GM12891 (cell line): Measurements from ENCODE around the gene UNC79.

Source experiments
- POLR2A ChIP-seq: IDR thresholded peaks from 2 replicates; pipeline ENCODE4 v1.6.1; 2011; ENCODE audit warnings: low read depth, low read length, control low read depth
- POLR2AphosphoS5 ChIP-seq: IDR thresholded peaks from 2 replicates; pipeline ENCODE4 v1.6.1; 2011; ENCODE audit warnings: low read depth, low read length, control low read depth
- TAF1 ChIP-seq: IDR thresholded peaks from 2 replicates; pipeline ENCODE4 v1.6.1; 2011; ENCODE audit warnings: low read depth, low read length, control low read depth

- TF ChIP-seq POLR2AphosphoS5 (no peak), POLR2A (no peak), TAF1 (no peak)
Measured at GRCh38 chr14:93476305-93476704, 45.6 kb downstream of the UNC79 start.
